Smooth muscle cell (in vitro differentiated cells): ENCODE measurements around the gene CHID1. TPM values are rescaled to one million over a fixed set of nuclear protein-coding genes. Genes with fewer than 3 reads are reported as not detected.

Experiments
- DNase-seq: peaks from one replicate; lab custom pipeline; 2025; ENCODE audit not compliant: unreplicated experiment; lab: John Stamatoyannopoulos, UW
- H2AFZ ChIP-seq: fragments of 200-600 bp; sonication (generic); 2 replicates; pipeline ENCODE4 v1.6.0; 2016; ENCODE audit warnings: antibody characterized with exemption, low read depth, mild to moderate bottlenecking
- H3F3A ChIP-seq: fragments of 200-600 bp; sonication (generic); 2 replicates; pipeline ENCODE4 v1.6.0; 2017; ENCODE audit warnings: antibody characterized with exemption, low read depth
- H3K27ac ChIP-seq: fragments of 200-600 bp; sonication (generic); 2 replicates; pipeline ENCODE4 v1.5.1; 2016; ENCODE audit warnings: low read depth, mild to moderate bottlenecking
- H3K27me3 ChIP-seq: fragments of 200-600 bp; sonication (generic); 2 replicates; pipeline ENCODE4 v1.6.1; 2016; ENCODE audit warnings: low read depth, mild to moderate bottlenecking
- H3K36me3 ChIP-seq: fragments of 200-600 bp; sonication (generic); 2 replicates; pipeline ENCODE4 v1.5.1; 2016; ENCODE audit warnings: low read depth
- H3K4me1 ChIP-seq: fragments of 200-600 bp; sonication (generic); 2 replicates; pipeline ENCODE4 v1.5.1; 2016; ENCODE audit warnings: low read depth
- H3K4me2 ChIP-seq: fragments of 200-600 bp; sonication (generic); 2 replicates; pipeline ENCODE4 v1.6.0; 2016; ENCODE audit warnings: mild to moderate bottlenecking
- H3K4me3 ChIP-seq: fragments of 200-600 bp; sonication (generic); 2 replicates; pipeline ENCODE4 v1.5.1; 2016; ENCODE audit warnings: mild to moderate bottlenecking
- H3K79me2 ChIP-seq: fragments of 200-600 bp; sonication (generic); 2 replicates; pipeline ENCODE4 v1.6.0; 2016; ENCODE audit warnings: low read depth, mild to moderate bottlenecking
- H3K9ac ChIP-seq: fragments of 200-600 bp; sonication (generic); 2 replicates; pipeline ENCODE4 v1.6.0; 2016; ENCODE audit warnings: low read depth
- H3K9me3 ChIP-seq: fragments of 200-600 bp; sonication (generic); replicated peaks from 2 replicates; pipeline ENCODE4 v1.5.1; 2016; ENCODE audit warnings: low read depth
- H4K20me1 ChIP-seq: fragments of 200-600 bp; sonication (generic); 2 replicates; pipeline ENCODE4 v1.6.0; 2016; ENCODE audit warnings: low read depth
- WGBS: methylation state at CpG from one replicate; pipeline ENCODE4 v1.1.7; 2016; ENCODE audit warnings: low lambda C conversion rate; 5-methylcytosine and 5-hydroxymethylcytosine counted together
- polyA plus RNA-seq: library from polyadenylated mRNA; unstranded; fragments of >200 nt; fragmentation: Nextera tagmentation; extraction: Ambion mirVana; gene quantifications from 2 replicates; pipeline ENCODE4 v1.2.1, GENCODE V29; 2016
- total RNA-seq: library from RNA; depleted of rRNA; stranded (reverse); fragments of >200 nt; gene quantifications from 2 replicates; pipeline ENCODE4 v1.2.3, GENCODE V29; 2014
- TF ChIP-seq, protein P1 (sequence below): fragments of 200-600 bp; sonication (generic); IDR thresholded peaks from 2 replicates; pipeline ENCODE4 v1.5.1; 2017; ENCODE audit warnings: borderline replicate concordance, mild to moderate bottlenecking, antibody characterized with exemption; ENCODE audit not compliant: insufficient read depth, poor library complexity, severe bottlenecking

Gene CHID1
- total and polyA plus RNA-seq, 2 experiments from 2014 or later, result 54.3 to 181 TPM

DNA sequence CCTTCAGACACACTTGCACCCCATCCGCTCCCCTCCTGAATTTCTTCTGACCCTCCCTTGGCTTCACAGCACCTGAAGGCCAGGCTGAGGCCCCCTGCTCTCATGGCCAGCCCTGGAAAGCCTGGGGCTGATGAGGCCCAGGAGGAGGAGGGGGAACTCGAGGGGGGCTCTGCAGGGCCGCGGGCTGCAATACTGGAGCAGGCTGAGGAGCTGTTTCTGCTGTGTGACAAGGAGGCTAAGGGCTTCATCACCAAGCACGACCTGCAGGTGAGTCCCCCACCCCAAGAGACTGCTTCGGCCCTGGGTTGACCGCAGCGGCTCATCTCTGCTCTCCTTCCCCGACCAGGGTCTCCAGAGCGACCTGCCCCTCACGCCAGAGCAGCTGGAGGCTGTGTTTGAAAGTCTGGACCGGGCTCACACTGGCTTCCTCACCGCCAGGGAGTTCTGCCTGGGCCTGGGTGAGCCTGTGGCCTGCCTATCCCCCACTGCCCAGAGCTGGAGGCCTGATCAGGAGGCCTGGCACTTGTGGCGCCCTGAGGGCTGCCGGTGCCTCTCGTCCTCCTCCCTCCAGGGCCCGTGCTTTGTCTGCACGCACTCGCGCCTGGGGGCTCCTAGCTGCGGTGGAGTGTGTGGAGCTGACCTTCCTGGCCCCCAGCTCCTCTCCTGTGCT, 82.0 kb downstream of the CHID1 start:
- Histone ChIP-seq H4K20me1 (peaks cover 35% of the 10 kb centered on the region), H3K79me2 (peaks cover 5% of the 10 kb centered on the region), H3K4me1 (peaks cover 42% of the 10 kb centered on the region), H3K36me3 (no peaks in the 10 kb centered on the region), H3K4me3 (no peak overlapping the region), H3K27me3 (peaks cover 65% of the 10 kb centered on the region), H3K4me2 (peak overlapping the region; percentile 85), H3K9ac (no peak overlapping the region), H3K27ac (no peak overlapping the region), H3K9me3 (no peaks in the 10 kb centered on the region), H2AFZ (no peak overlapping the region), H3F3A (peaks cover 6% of the 10 kb centered on the region)
- DNase-seq, result no peak
- TF ChIP-seq, protein P1, sequence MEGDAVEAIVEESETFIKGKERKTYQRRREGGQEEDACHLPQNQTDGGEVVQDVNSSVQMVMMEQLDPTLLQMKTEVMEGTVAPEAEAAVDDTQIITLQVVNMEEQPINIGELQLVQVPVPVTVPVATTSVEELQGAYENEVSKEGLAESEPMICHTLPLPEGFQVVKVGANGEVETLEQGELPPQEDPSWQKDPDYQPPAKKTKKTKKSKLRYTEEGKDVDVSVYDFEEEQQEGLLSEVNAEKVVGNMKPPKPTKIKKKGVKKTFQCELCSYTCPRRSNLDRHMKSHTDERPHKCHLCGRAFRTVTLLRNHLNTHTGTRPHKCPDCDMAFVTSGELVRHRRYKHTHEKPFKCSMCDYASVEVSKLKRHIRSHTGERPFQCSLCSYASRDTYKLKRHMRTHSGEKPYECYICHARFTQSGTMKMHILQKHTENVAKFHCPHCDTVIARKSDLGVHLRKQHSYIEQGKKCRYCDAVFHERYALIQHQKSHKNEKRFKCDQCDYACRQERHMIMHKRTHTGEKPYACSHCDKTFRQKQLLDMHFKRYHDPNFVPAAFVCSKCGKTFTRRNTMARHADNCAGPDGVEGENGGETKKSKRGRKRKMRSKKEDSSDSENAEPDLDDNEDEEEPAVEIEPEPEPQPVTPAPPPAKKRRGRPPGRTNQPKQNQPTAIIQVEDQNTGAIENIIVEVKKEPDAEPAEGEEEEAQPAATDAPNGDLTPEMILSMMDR, result no peak
- 64% methylated on average over 21 of the region's 21 CpGs for WGBS

DNA sequence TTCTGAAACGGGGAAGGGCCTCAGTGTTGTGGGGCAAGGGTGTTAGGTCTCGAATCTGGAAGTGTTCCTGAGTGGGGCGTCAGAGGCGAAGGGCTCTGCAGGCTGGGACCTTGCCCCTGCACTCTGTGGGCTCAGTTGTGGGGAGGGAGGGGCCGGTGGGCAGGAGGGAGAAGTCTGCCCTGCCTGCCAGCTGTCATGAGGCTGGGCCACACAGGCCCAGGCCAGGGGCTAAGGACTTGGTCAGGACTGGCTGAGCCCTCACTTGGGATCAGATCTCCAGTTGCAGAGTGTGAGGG, 82.8 kb downstream of the CHID1 start, which contains the start of gene CRACR2B:
CRACR2B (plus strand) TSS at position 23 of the 296 bp plus-strand sequence. CDS start 689 bp downstream, outside the sequence.
- Histone ChIP-seq H3K4me1 (peaks cover 42% of the 10 kb centered on the region), H3K4me2 (peak within 1 kb of the TSS; percentile 83), H3K9ac (no peak within 1 kb of the TSS), H3K79me2 (no peaks in the 10 kb centered on the region), H3K36me3 (no peaks in the 10 kb centered on the region), H3K27me3 (peaks cover 65% of the 10 kb centered on the region), H4K20me1 (peaks cover 40% of the 10 kb centered on the region), H3K4me3 (peak within 1 kb of the TSS; percentile 48), H2AFZ (no peak within 1 kb of the TSS), H3F3A (peaks cover 6% of the 10 kb centered on the region), H3K9me3 (no peaks in the 10 kb centered on the region), H3K27ac (no peak within 1 kb of the TSS)
- 64% methylated on average over 5 of the region's 5 CpGs for WGBS
- TF ChIP-seq, protein P1, result no peak
- no peak for DNase-seq

DNA sequence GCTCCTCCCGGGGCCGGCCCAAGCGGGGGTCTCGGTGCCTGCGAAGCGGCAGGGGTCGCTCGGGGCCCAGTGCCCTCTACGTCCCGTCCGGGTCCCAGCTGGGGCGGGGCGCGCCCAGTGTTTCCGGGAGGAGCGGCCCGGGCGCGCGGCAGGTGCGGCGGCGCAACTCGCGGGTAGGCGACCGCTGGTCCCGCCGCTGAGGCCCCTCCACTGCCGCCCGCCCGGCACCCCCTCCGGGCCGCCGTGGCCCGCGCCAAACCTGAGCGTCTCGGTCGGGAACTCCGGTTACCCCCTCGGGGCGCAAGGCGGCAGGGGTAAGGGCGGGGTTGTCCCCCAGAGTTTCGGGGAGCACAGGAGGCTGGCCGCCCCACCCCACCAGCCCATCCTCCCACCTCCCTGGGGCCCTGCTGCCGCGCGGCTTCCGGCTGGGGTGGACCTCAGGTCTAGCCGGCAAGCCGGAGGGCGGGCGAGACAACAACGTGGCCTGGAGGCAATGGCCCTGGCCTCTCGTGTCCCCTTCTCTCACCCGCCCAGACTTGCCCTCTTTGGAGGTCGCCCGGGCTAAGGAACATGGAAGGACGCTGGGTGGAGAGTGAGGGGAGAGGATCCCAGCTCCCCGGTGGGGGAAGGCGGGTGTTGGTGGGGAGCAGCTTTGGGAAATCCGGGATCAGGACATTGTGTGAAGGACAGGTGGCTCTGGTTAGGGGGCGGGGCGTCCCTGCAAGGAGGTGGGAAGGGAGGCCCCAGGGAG, 83.3 kb downstream of the CHID1 start:
- DNase-seq, result no peak
- Histone ChIP-seq H2AFZ (no peak overlapping the region), H3K27ac (no peak overlapping the region)

More for the DNA sequence above, 83.3 kb downstream of the CHID1 start:
- Histone ChIP-seq H4K20me1 (peaks cover 43% of the 10 kb centered on the region), H3K4me1 (peaks cover 40% of the 10 kb centered on the region), H3K4me3 (peak overlapping the region; percentile 48), H3K4me2 (peak overlapping the region; percentile 83), H3K27me3 (peaks cover 65% of the 10 kb centered on the region), H3K79me2 (no peaks in the 10 kb centered on the region), H3K36me3 (no peaks in the 10 kb centered on the region), H3K9ac (no peak overlapping the region), H3F3A (peaks cover 6% of the 10 kb centered on the region), H3K9me3 (no peaks in the 10 kb centered on the region)
- TF ChIP-seq, protein P1, result no peak
- 7% methylated on average over 49 of the region's 66 CpGs for WGBS
